ENCODE results near the gene SLC25A1.

The SLC25A1 gene

DNA sequence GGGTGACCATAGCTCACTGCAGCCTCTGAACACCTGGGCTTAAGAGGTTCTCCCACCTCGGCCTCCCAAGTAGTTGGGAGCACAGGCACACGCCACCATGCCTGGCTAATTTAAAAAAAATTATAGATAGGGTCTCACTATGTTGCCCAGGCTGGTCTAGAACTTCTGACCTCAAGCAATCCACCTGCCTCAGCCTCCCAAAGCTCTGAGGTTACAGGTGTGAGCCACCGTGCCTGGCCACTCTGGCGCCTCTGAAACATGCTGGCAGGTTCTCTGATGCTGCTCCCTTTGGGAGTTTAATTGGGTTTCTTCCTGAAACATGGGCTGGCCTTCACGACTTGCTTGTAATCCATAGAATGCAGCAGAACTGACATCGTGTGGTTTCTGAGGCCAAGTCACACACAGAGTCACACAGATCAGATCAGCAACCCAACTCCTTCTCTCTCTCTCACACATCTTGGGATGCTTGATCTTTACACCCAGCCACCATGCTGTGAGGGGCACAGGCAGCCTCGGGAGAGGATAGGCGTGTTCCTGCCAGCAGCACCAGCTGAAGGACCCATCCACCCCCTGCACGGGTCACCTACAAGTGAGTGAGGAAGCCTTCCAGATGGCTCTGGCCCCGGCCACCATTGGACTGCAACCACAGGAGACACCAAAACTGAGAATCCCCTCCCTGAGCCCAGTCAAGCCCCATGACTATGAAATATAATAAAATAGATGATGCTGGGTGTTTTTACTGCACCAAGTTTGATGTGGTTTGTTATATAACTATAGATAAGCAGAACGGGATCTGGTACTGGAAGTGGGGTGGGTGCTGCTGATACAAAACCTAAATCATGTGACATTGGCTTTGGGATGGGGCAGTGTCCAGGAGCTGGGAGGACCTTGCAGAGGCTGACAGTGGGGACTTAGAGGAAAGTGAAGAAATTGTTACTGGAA is 25.3 kb downstream of the SLC25A1 start:
- peaks cover 13% of the 10 kb centered on the region for H3K9me3 Mint-ChIP-seq
- TF ChIP-seq, protein P1, sequence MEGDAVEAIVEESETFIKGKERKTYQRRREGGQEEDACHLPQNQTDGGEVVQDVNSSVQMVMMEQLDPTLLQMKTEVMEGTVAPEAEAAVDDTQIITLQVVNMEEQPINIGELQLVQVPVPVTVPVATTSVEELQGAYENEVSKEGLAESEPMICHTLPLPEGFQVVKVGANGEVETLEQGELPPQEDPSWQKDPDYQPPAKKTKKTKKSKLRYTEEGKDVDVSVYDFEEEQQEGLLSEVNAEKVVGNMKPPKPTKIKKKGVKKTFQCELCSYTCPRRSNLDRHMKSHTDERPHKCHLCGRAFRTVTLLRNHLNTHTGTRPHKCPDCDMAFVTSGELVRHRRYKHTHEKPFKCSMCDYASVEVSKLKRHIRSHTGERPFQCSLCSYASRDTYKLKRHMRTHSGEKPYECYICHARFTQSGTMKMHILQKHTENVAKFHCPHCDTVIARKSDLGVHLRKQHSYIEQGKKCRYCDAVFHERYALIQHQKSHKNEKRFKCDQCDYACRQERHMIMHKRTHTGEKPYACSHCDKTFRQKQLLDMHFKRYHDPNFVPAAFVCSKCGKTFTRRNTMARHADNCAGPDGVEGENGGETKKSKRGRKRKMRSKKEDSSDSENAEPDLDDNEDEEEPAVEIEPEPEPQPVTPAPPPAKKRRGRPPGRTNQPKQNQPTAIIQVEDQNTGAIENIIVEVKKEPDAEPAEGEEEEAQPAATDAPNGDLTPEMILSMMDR (IDR thresholded peaks at IDR 0.05; ENCODE audit: unreplicated experiment in 3 of 3) = no peak
- H3K27me3 Mint-ChIP-seq (ENCODE audit: low read depth) = peaks cover 77% of the 10 kb centered on the region
- H3K4me1 Mint-ChIP-seq = no peaks in the 10 kb centered on the region
- H3K4me3 Mint-ChIP-seq = peak overlapping the region in 1 of 3 experiments; percentile 15
- no peak overlapping the region for H3K27ac Mint-ChIP-seq
- H3K36me3 Mint-ChIP-seq (ENCODE audit: low read depth) = peaks cover 4% of the 10 kb centered on the region

- H3K27ac Mint-ChIP-seq = no peak overlapping the region
- H3K4me3 Mint-ChIP-seq = peak overlapping the region; percentile 3 to 71 (median 19)
- peaks cover 85% of the 10 kb centered on the region for H3K27me3 Mint-ChIP-seq (ENCODE audit: low read depth)
- peaks cover 13% of the 10 kb centered on the region for H3K9me3 Mint-ChIP-seq
- TF ChIP-seq, protein P1 (IDR thresholded peaks at IDR 0.05; ENCODE audit: unreplicated experiment in 3 of 3) = no peak
- H3K36me3 Mint-ChIP-seq (ENCODE audit: low read depth) = peaks cover 4% of the 10 kb centered on the region
- H3K4me1 Mint-ChIP-seq = no peaks in the 10 kb centered on the region
Measured at GRCh38 chr22:19151329-19152191, 27.0 kb downstream of the SLC25A1 start.

DNA sequence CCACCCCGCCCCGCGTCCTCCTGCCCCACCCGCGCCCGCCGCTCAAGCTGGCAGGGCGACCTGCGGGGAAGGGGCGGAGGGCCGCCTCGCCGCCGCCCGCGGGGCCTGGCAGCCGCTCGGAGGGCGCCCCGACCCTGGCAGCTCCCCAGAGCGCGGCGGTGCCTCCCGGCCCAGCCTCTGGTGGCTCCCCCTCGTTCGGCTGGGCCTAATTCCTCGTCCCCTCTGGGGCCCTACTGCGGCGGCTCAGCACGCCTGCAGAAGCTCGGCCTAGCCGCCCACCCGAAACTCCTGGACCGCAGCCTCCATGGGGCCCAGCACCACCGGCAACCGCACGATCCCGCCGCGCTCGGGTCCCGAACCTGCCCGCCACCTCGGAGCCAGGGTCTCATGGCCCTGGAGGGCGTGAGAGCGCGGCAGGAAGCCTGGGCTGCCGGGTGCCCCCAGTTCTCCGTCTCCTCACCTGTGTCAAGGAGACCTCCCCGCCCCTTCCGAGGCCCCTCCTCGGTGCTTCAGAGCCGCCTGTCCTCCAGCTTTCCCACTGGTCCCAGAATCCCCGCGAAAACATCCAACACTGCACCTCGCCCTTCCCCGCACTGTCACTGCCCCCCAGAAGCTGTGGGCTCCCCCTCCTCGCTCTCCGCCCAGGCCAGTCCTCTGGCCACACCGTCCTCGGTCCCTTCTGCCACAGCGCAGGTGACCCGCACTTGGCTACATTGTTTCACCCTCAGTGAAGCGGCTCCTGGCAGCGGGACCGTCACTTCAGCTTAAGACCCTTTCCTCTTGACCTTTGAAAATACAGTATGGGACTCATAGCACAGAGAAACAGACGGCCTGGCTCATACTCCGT is 27.8 kb downstream of the SLC25A1 start:
- Mint-ChIP-seq H3K4me1 (no peaks in the 10 kb centered on the region), H3K27me3 (ENCODE audit: low read depth) (peaks cover 87% of the 10 kb centered on the region), H3K9me3 (peaks cover 13% of the 10 kb centered on the region), H3K27ac (no peak overlapping the region), H3K4me3 (peak overlapping the region in 2 of 3 experiments; percentile 19 to 71), H3K36me3 (ENCODE audit: low read depth) (peaks cover 4% of the 10 kb centered on the region)
- TF ChIP-seq, protein P1 (IDR thresholded peaks at IDR 0.05; ENCODE audit: unreplicated experiment in 3 of 3) = no peak

DNA sequence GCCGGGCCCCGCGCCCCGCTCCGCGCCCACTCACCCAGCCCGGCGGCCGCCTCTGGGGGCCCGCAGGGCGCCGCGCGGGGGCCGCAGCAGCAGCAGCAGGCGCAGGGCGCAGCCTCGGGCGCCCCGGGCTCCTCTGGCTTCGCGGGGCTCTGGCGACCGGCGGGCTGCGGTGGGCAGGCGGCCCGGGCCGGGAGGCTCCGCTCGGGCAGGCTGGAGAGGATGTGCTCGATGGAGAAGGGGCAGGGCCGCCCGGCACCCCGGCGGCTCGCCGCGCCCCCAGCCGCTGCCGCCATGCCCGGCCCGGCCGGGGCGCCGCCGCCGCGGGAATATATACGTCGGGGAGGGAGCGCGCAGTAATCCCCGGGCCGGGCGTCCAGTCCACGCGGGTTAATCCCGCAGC is 28.5 kb downstream of the SLC25A1 start, which contains the start of gene GSC2:
TSS of gene GSC2 (minus strand) at position 302 of the 400 bp plus-strand sequence. CDS start at position 293, 9 bp downstream.
- peaks cover 84% of the 10 kb centered on the region for H3K27me3 Mint-ChIP-seq (ENCODE audit: low read depth)
- peaks cover 13% of the 10 kb centered on the region for H3K9me3 Mint-ChIP-seq
- TF ChIP-seq, protein P1 (IDR thresholded peaks at IDR 0.05; ENCODE audit: unreplicated experiment in 3 of 3) = no peak
- peak within 1 kb of the TSS in 2 of 3 experiments; percentile 19 to 71 for H3K4me3 Mint-ChIP-seq
- H3K36me3 Mint-ChIP-seq (ENCODE audit: low read depth) = peaks cover 4% of the 10 kb centered on the region
- H3K27ac Mint-ChIP-seq = no peak within 1 kb of the TSS
- H3K4me1 Mint-ChIP-seq = no peaks in the 10 kb centered on the region

All from nephron (organoid).